ENCODE results near the gene ZNF3.

- TF ChIP-seq CTCF (optimal IDR thresholded peaks at IDR 0.05 in 1 of 3, IDR thresholded peaks at IDR 0.05 in 1 of 3, conservative IDR thresholded peaks at IDR 0.05 in 1 of 3; ENCODE audit: extremely low read depth in 1 of 3, insufficient read depth in 2 of 3, low read length in 3 of 3): no peak
- no peak for TF ChIP-seq EZH2 (IDR thresholded peaks at IDR 0.05; ENCODE audit: low read length)
These were observed 19.0 kb upstream of the ZNF3 start for GRCh38 chr7:100100420-100101015.

Measured in keratinocyte (primary cell).